Neural cell (in vitro differentiated cells): ENCODE results near the gene PPARGC1A. TPM values are rescaled to one million over a fixed set of nuclear protein-coding genes. Genes with fewer than 3 reads are reported as not detected.

Experiments used
- H2AFZ ChIP-seq: fragments of 200-600, 300-800 bp; sonication (generic), shearing (Covaris generic); 2 replicates; pipeline ENCODE4 v1.6.0; 2014; ENCODE audit warnings: low read depth, mild to moderate bottlenecking, antibody characterized with exemption, low read length, moderate library complexity
- H3F3A ChIP-seq: fragments of 200-600 bp; shearing (Covaris generic); 2 replicates; pipeline ENCODE4 v1.6.1; 2016; ENCODE audit warnings: mild to moderate bottlenecking, moderate library complexity, mixed read lengths, antibody characterized with exemption, low read length; ENCODE audit not compliant: insufficient read depth, poor library complexity, severe bottlenecking
- H3K27ac ChIP-seq: fragments of 200-600, 300-800 bp; sonication (generic), shearing (Covaris generic); 2 replicates; pipeline ENCODE4 v1.5.1; 2014; ENCODE audit warnings: mild to moderate bottlenecking, low read length, moderate library complexity
- H3K27me3 ChIP-seq: fragments of 300-800, 200-600 bp; sonication (generic), shearing (Covaris generic); 2 replicates; pipeline ENCODE4 v1.6.0; 2014; ENCODE audit warnings: mild to moderate bottlenecking, low read depth, low read length, moderate library complexity; ENCODE audit not compliant: insufficient read depth
- H3K36me3 ChIP-seq: fragments of 300-800, 200-600 bp; sonication (generic), shearing (Covaris generic); 2 replicates; pipeline ENCODE4 v1.5.1; 2014; ENCODE audit warnings: mild to moderate bottlenecking, antibody characterized with exemption, low read length, moderate library complexity; ENCODE audit not compliant: insufficient read depth
- H3K4me2 ChIP-seq: fragments of 300-800, 200-600 bp; sonication (generic), shearing (Covaris generic); 2 replicates; pipeline ENCODE4 v1.6.0; 2014; ENCODE audit warnings: mild to moderate bottlenecking, low read length
- H3K4me3 ChIP-seq: fragments of 300-800, 200-600 bp; sonication (generic), shearing (Covaris generic); 2 replicates; pipeline ENCODE4 v1.5.1; 2014; ENCODE audit warnings: mild to moderate bottlenecking, low read length, moderate library complexity
- H3K79me2 ChIP-seq: fragments of 200-600 bp; shearing (Covaris generic); replicated peaks from 2 replicates; pipeline ENCODE4 v1.6.0; 2014; ENCODE audit warnings: mild to moderate bottlenecking, low read length, moderate library complexity; ENCODE audit not compliant: insufficient read depth
- H3K9ac ChIP-seq: fragments of 300-800, 200-600 bp; sonication (generic), shearing (Covaris generic); 2 replicates; pipeline ENCODE4 v1.6.1; 2016; ENCODE audit warnings: mild to moderate bottlenecking, low read length, mixed read lengths
- H3K9me2 ChIP-seq: fragments of 200-600 bp; shearing (Covaris generic); 2 replicates; pipeline ENCODE4 v1.6.1; 2016; ENCODE audit warnings: mild to moderate bottlenecking, low read length, mixed read lengths; ENCODE audit not compliant: insufficient read depth
- H3K9me3 ChIP-seq: fragments of 200-600, 300-800 bp; sonication (generic), shearing (Covaris generic); 2 replicates; pipeline ENCODE4 v1.6.1; 2016; ENCODE audit warnings: mild to moderate bottlenecking, mixed run types, low read length, moderate library complexity, mixed read lengths
- H4K20me1 ChIP-seq: fragments of 200-600 bp; shearing (Covaris generic); 2 replicates; pipeline ENCODE4 v1.6.1; 2016; ENCODE audit warnings: mild to moderate bottlenecking, mixed run types; ENCODE audit not compliant: insufficient read depth
- EP300 ChIP-seq: fragments of 450-650 bp; conservative IDR thresholded peaks from 2 replicates; pipeline ENCODE4 v1.6.1; 2014; ENCODE audit warnings: antibody characterized with exemption, mild to moderate bottlenecking, moderate library complexity; ENCODE audit not compliant: poor library complexity, severe bottlenecking
- EZH2 ChIP-seq: fragments of 200-600, 300-800 bp; shearing (Covaris generic), sonication (generic); IDR thresholded peaks from 2 replicates; pipeline ENCODE4 v1.6.1; 2014; ENCODE audit warnings: antibody characterized with exemption, low read length, borderline replicate concordance, mild to moderate bottlenecking; ENCODE audit not compliant: insufficient read depth, poor library complexity, severe bottlenecking
- MXI1 ChIP-seq: fragments of 450-650 bp; conservative IDR thresholded peaks from 2 replicates; pipeline ENCODE4 v1.6.1; 2014; ENCODE audit warnings: antibody characterized with exemption, mild to moderate bottlenecking; ENCODE audit not compliant: poor library complexity, severe bottlenecking
- POLR2AphosphoS5 ChIP-seq: IDR thresholded peaks from 2 replicates; pipeline ENCODE4 v1.6.1; 2012
- RAD21 ChIP-seq: fragments of 450-650 bp; conservative IDR thresholded peaks from 2 replicates; pipeline ENCODE4 v1.6.1; 2014; ENCODE audit warnings: antibody characterized with exemption, mild to moderate bottlenecking, moderate library complexity
- REST ChIP-seq: IDR thresholded peaks from 2 replicates; pipeline ENCODE4 v1.6.1; 2012; ENCODE audit warnings: borderline replicate concordance
- SMC3 ChIP-seq: fragments of 450-650 bp; conservative IDR thresholded peaks from 2 replicates; pipeline ENCODE4 v1.6.1; 2014; ENCODE audit warnings: antibody characterized with exemption, mild to moderate bottlenecking, moderate library complexity; ENCODE audit not compliant: poor library complexity
- TAF1 ChIP-seq: IDR thresholded peaks from 2 replicates; pipeline ENCODE4 v1.6.1; 2012; ENCODE audit warnings: low read depth
- polyA minus RNA-seq: library from RNA; depleted of rRNA, polyadenylated mRNA; stranded (reverse); fragments of >200 nt; gene quantifications from 2 replicates; pipeline ENCODE4 v1.2.3, GENCODE V29; 2014
- polyA plus RNA-seq: library from polyadenylated mRNA; depleted of rRNA; stranded (reverse); fragments of >200 nt; gene quantifications from 2 replicates; pipeline ENCODE4 v1.2.3, GENCODE V29; 2014
- TF ChIP-seq, protein P1 (sequence below): fragments of 450-650 bp; IDR thresholded peaks from 2 replicates; pipeline ENCODE4 v1.5.1; 2014; ENCODE audit warnings: antibody characterized with exemption, mild to moderate bottlenecking, moderate library complexity; ENCODE audit not compliant: poor library complexity, severe bottlenecking

Gene PPARGC1A
- polyA plus RNA-seq (7.0 and 7.2 TPM in 2 replicates), polyA minus RNA-seq (18.5 and 20.5 TPM in 2 replicates)

GRCh38 chr4:23889814-23890341 is at the start of gene PPARGC1A:
Gene PPARGC1A (minus strand): TSS chr4:23890047. CDS start chr4:23889957, 90 bp downstream.
- H4K20me1 ChIP-seq = no peaks in the 10 kb centered on the region
- H3K9me3 ChIP-seq = no peaks in the 10 kb centered on the region
- peak; percentile 63 for TF ChIP-seq MXI1
- TF ChIP-seq TAF1 = no peak
- peak; percentile 77 for TF ChIP-seq POLR2AphosphoS5
- peak; percentile 21 for TF ChIP-seq RAD21
- TF ChIP-seq REST = no peak
- TF ChIP-seq SMC3 = peak; percentile 38
- TF ChIP-seq, protein P1, sequence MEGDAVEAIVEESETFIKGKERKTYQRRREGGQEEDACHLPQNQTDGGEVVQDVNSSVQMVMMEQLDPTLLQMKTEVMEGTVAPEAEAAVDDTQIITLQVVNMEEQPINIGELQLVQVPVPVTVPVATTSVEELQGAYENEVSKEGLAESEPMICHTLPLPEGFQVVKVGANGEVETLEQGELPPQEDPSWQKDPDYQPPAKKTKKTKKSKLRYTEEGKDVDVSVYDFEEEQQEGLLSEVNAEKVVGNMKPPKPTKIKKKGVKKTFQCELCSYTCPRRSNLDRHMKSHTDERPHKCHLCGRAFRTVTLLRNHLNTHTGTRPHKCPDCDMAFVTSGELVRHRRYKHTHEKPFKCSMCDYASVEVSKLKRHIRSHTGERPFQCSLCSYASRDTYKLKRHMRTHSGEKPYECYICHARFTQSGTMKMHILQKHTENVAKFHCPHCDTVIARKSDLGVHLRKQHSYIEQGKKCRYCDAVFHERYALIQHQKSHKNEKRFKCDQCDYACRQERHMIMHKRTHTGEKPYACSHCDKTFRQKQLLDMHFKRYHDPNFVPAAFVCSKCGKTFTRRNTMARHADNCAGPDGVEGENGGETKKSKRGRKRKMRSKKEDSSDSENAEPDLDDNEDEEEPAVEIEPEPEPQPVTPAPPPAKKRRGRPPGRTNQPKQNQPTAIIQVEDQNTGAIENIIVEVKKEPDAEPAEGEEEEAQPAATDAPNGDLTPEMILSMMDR = no peak
- peak; percentile 83 for TF ChIP-seq EP300
- TF ChIP-seq EZH2 = no peak
- peak within 1 kb of the TSS; percentile 64 for H3K4me3 ChIP-seq
- peak within 1 kb of the TSS; percentile 69 for H3K4me2 ChIP-seq
- H2AFZ ChIP-seq = peak within 1 kb of the TSS; percentile 30
- H3K27ac ChIP-seq = peak within 1 kb of the TSS; percentile 72
- H3F3A ChIP-seq = no peaks in the 10 kb centered on the region
- no peaks in the 10 kb centered on the region for H3K9me2 ChIP-seq
- H3K9ac ChIP-seq = peak within 1 kb of the TSS; percentile 55
- H3K36me3 ChIP-seq = no peaks in the 10 kb centered on the region
- no peaks in the 10 kb centered on the region for H3K27me3 ChIP-seq
- no peaks in the 10 kb centered on the region for H3K79me2 ChIP-seq

DNA sequence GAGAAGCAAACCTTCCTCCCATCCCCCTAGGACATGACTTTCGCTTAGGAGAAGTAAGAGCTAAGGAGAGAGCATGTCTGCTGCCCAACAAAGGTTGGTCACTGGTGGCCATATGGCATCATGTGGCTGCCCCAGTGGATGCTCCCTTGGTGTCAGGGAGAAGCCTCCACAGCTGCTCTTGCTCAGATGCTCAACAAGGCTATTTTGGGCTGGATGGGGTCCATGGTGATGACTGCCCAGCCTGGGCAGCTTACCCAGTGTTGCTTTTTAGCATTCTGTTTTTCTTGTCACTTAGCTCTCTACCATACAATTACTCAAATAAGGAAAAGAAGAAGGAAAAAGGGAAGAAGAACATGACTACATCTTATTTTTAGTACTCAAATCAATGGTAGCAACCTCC is 48.9 kb upstream of the PPARGC1A start:
- Histone ChIP-seq H3F3A (no peaks in the 10 kb centered on the region), H3K27ac (no peak overlapping the region), H2AFZ (no peak overlapping the region), H3K9me3 (no peaks in the 10 kb centered on the region), H3K4me2 (no peak overlapping the region), H3K9me2 (no peaks in the 10 kb centered on the region), H3K79me2 (no peaks in the 10 kb centered on the region), H4K20me1 (no peaks in the 10 kb centered on the region), H3K36me3 (no peaks in the 10 kb centered on the region), H3K27me3 (no peaks in the 10 kb centered on the region), H3K4me3 (no peak overlapping the region), H3K9ac (no peak overlapping the region)
- TF ChIP-seq RAD21 (no peak), EZH2 (no peak), EP300 (no peak), TAF1 (no peak), REST (no peak), SMC3 (no peak), MXI1 (no peak), POLR2AphosphoS5 (no peak)
- TF ChIP-seq, protein P1 = no peak
